Activated CD8-positive, alpha-beta memory T cell treated with anti-CD3 and anti-CD28 coated beads, Interleukin-2, amount 50 U/mL, for 1 hour (primary cell): ENCODE measurements around the gene TMED10.
"Not testable (repeated sequence)": the region's sequence is repeated elsewhere in the genome, so short reads cannot be mapped to it uniquely, and the experiment has no call there.

Experiments
- DNase-seq: peaks from one replicate; pipeline ENCODE4 v3.0.0-alpha.2; 2020; ENCODE audit errors: extremely low read depth

Gene TMED10

DNA sequence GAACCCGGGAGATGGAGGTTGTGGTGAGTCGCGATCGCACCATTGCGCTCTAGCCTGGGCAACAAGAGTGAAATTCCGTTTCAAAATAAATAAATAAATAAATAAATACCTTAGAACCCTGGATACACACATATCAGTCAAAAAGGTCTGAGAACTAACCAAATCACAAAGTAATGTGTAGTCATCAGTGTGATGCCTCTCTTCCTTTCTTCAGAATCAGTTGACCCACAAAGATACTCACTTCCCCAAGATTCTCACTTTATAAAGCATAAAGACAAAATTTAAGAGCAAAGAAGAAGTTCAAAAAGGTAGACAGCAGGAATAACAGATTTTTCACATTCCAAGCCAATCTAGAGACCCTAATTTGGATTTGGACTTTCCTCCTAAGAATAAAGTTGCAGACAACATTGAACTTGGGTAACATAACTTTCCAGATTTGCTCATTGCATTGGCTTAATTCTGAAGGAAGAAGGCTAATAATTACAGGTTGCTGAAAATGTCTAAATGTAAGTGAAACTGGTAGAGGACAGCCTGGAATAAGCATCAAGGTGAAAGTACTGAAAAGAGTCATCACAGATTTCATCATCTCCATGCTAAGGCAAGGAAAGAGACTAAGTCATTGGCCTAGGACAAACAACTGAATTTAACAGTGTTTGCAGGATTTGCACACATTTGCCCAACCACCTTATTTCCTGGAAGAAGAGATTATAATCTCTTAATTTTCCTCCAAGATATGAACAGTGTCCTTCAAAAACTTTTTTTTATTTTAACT is 17.4 kb downstream of the TMED10 start:
- no peak for DNase-seq

DNA sequence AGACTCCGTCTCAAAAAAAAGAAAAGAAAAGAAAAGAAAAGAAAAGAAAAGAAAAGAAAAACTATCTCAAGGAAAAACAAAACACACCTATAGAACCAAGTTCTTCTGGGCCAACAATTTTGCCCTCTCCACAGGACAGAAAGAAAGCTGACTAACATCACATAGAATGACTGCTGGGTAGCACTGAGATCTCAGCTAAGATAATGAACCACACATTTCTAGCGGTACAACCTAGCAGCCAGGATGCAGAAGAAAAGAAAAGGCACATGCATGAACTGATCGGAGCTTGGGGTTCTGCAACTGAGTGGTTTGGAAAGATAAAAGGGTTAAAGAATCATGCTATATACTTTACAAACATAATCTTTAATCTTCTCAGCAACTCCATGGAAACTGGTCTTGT is 19.5 kb downstream of the TMED10 start:
- DNase-seq = no peak

DNA sequence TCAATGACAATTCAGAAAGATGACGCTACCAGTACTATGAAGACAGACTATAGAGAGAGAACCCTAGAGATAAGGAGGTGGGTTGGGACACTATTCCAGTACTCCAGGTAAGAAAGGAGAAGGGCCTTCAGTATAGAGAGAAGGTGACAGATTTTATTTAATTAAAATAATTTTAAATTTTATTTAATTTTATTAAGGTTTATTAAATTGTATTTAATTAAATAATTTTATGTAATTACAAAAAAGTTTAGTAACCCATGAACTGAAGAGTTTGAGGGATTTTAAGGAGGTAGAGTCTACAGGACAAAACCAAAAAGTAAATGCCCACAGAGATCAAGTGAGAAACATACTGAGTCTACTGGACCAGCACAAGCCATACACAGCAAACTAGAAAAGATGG is 20.3 kb downstream of the TMED10 start:
- no peak for DNase-seq

DNA sequence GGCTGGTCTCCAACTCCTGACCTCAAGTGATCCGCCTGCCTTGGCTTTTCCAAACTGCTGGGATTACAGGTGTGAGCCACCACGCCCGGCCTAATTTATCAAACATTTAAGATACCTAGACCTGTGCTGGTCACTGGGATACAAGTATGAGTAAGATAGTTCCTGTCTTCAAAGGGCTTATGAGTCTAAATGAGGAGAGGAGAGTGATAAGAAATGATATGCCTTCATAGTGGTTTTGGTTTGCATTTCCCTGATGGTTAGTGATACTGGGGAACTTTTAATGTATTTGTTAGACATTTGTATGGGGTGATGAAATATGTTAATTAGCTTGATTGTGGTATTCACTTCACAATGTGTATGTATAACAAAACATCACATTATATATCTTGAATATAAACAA is 21.2 kb downstream of the TMED10 start:
- no peak for DNase-seq

DNA sequence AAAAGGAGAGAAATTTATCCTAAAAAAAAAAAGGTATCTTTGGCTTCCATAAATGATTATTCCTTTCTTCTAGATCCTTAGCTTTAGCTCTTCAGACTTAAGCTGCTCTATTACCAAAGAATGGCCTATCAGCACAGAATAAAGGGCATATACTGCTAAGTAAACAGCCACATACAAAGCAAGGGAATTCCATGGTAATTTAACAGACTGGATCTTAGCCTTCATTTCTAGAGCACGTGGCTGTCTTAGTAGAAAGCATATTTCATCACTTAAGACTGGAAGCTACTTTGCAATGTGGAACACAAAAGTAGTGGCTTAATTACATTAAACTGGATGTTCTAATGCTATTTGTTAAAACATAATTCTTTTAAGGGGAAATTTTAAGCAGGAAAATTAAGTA is 23.1 kb downstream of the TMED10 start:
- DNase-seq = no peak

DNA sequence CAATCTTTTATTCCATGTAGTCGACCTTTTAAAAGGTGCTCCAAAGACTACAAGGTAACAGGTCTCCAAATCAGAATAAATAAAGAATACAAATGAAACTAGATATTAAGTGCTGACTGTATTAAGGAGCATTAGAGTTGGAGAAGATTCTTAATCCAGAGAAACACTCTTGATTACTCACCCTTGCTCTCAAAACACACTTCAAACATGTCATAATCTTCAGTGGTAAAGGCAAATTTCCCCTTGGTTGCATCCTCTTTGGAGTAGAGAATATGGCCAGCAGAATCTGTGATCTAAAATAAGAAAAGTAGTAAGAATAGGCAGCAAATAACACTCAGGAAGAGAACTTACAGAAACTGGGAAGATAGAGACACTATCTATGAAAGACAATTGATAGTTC is 24.6 kb downstream of the TMED10 start:
- DNase-seq = no peak

DNA sequence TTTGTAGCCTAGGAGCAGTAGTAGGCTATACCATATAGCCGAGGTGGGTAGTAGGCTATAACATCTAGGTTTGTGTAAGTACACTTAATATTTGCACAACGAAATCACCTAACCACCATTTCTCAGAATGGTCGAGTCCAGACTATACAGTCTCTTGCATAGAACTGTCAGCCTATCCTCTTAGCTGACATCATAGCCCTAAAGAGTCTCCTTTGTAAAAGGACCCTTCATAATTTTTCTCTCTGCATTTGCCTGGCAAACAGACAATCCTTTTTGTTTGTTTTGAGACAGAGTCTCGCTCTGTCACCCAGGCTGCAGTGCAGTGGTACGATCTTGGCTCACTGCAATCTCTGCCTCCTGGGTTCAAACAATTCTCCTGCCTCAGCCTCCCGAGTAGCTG is 25.8 kb downstream of the TMED10 start:
- DNase-seq = not testable (repeated sequence)

DNA sequence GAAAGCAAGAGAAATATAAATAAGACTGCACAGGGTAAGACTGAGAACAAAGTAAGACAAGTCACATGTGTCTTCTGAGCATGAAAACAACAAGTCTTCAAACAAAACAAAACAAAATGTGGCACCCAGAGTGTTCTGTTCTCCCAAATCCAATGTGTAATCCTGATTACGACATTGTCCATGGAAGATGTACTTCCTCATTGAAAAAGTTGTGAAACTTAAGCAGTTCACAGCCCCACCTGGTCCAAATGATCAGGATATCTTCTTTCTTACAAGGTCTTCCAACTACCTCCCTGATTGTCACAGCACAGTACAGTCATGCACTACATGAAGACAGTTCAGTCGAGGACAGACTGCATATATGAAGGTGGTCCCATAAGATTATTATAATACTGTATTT is 26.3 kb downstream of the TMED10 start:
- DNase-seq = no peak

DNA sequence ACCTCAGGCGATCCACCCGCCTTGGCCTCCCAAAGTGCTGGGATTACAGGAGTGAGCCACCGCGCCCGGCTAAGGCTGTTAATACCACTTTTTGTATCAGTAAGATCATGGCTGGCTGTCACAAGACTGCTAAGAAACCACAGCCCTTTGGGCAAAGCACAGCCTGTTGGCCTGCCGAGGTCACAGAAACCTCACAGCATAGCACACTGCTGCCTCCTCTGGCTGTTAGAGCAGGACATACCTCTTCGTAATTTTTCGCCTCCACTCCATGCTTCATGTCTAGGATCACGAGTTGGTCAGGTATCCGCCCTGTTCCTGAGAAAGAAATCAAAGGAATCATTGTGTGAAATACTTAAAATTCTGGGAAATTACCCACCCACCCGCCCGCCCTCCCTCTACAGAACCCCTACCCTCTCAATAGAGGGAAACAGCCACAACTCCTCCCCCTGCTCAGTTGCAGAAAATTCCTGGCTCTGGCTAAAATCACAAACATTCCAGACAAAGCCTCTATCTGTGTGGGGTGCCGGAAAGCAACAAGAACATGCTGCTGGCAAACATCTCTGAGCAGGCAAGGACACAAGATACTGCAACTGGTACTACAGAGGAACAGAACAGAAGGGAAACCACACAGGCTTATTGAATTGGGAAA is 28.9 kb downstream of the TMED10 start:
- DNase-seq = no peak

DNA sequence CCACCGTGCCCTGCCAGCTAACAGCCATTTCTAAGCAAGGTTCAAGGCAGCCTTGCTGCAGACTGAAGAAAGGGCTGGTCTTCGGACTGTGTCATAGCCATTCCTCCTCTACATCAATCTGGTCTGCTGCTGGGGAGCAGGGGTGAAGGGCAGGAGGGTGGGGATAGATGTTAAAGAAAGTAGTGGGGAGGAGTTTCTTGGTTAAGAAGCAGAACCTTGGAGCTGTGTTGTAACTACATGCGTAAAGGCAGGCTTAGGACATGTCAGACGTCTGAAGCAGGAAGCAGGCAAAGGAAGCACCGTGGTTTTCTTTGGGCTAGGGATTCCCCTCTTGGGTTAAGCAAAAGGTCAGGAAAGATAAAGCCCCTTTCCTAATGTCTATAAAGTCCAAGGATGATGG is 31.5 kb downstream of the TMED10 start:
- no peak for DNase-seq

DNA sequence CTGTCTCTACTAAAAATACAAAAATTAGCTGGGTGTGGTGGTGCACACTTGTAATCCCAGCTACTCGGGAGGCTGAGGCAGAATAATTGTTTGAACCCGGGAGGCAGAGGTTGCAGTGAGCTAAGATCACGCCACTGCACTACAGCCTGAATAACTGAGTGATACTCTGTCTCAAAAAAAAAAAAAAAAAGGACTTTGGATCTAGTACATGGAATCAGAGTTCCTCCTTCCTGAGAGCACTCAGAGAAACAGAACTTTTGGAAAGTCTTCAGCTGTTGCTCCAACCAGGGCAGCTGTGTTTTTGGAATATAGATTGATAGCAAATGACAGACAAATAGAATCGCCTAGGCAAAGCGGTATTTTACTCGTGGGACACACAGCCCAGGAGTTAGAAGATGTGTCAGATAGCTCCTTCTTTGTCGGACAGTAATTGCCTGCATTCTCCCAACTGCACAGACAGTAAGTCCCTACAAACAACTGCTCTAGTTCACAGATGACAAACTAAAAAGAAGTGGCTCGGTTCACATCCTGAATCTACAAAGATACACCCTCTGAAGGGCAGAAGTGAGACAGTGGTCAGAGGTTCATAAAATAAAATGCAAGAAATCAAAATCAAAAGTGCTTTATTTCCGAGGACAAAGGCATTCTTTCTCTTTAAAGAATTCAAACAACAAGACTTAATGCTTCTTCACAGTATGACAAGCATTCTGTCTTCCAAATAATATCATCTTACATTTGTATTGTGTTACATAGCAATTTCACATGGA is 32.5 kb downstream of the TMED10 start:
- DNase-seq = no peak

DNA sequence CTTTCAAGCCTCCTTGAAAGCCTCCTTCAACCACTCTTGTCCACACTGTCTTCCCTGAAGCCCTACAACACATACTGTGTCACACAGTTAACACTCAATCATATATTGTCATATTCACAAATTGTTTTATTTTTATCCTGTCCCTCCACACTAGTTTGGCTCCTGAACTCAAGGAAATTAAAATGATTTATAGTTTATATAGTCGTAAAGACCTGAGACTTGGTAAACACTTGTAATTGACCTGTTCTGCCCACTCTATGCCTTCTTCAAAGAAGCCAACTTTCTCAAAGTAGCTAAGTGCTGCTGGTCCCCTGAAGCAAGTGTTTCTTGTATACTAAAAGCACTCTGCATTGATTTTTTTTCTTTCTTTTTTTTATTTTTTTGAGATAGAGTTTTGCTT is 33.9 kb downstream of the TMED10 start:
- no peak for DNase-seq

DNA sequence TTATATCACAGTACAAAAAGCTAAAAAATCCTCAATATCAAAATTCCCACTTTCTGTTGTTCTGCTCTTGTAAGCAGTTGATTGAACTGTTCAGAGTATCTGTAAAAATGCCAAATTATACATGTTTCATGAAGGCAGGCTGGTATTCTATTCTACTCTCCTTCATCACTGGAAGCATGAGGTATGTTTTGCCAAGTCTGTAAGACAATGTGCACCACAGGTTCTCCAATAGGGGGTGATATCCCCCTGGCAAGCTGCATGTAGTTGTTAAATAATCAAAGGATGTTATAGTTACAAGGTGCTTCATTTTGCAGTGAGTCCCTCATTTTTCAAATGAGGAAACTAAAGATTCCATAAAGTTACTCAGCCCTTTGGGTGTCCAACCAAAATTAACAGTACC is 34.4 kb downstream of the TMED10 start:
- DNase-seq = no peak

DNA sequence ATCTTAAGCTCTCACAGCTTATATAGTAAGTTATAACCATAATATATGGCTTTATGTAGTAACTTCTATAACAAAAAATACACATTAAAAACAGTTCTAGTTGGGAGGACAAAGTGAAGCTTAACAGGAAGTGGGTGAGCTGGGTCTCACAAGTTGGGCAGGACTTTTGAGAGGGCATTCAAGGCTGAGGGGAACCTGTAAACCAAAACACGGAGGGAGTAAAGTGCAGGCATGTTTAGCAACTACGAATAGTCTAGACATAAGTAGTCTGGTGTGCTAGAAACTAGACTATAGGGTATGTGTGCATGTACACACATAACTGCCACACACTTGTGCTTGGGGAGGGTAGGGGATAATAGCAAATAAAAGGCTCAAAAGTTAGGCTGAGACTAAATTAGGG is 35.4 kb downstream of the TMED10 start:
- DNase-seq = no peak

DNA sequence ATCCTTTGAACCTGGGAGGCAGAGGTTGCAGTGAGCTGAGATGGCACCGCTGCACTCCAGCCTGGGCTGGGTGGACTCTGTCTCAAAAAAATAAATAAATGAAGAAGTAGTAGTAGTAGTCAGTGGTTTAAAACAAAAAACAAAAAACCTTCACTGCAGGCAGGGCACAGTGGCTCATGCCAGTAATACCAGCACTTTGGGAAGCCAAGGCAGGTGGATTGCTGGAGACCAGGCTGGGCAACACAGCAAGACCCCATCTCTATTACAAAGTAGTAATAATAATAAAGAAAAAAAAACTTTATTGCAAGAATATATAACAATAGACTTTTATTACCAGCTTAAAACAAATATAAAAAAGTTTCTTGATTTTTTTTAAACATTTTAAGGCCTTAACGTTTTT is 35.8 kb downstream of the TMED10 start:
- DNase-seq = no peak

DNA sequence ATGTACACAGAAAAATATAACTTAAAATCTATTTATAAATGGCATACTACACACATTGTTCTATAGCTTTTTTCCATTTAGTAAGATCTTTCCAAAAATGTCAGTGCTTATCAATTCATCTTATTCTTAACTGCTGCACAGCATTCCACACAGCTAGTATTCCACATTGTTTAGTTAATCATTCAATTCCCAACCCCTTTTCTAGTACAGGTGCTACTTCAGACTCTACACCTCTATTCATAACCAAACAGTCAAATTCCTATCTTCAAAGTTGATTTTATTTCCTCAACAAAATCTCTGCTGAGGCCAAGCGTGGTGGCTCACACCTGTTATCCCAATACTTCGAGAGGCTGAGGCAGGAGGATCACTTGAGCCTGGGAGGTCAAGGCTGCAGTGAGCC is 37.2 kb downstream of the TMED10 start:
- DNase-seq = no peak

DNA sequence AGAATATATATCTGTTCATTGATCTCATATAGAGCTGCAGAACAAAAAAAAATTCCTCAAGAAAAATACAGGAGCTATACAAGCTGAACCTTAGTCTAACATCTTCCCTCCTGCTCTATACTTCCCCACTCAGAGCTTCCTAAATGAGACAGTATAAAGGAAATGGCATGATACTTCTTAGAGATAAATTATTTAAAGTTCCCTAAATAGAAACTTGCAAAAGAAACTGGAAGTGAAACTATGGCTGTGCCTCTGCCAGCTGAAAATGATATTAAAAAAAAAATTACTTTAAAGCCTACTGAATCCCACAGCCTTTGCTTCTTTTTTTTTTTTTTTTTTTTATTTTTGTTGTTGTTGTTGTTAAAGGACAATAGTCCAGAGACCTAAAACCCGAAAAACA is 37.9 kb downstream of the TMED10 start:
- no peak for DNase-seq

DNA sequence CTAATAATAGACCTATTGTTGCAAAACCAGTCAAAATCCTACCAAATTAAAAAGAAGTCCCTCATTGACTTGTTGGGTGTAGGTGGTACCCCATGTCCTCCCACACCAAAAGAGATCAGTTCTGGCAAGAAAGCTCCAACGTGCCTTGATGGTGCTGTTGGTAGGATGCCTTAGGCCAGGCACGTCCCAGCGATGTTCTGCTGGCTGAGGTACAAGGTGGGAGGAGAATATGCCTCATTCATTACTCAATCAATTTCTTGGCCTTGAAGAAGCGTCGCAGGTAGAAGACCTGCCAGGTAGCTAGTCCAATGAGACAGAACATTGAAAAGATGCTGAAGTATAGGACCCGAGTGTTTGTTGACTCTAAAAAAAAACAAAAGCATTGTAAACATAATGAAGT is 41.8 kb downstream of the TMED10 start:
- DNase-seq = no peak

DNA sequence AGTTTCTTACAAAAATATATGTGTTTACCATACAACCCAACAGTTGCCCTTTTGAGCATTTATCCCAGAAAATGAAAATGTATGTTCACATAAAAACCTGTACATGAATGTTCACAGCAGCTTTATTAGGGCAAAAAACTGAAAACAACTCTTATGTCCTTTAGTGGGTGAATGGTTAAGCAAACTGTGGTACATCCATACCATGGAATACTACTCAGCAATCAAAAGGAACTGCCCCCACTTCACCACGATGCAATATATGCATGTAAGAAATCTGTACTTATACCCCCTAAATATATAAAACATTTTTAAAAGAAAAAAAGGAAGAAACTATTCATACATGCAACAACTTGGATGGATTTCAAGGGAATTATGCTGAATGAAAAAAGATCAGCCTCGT is 42.8 kb downstream of the TMED10 start:
- DNase-seq = no peak

DNA sequence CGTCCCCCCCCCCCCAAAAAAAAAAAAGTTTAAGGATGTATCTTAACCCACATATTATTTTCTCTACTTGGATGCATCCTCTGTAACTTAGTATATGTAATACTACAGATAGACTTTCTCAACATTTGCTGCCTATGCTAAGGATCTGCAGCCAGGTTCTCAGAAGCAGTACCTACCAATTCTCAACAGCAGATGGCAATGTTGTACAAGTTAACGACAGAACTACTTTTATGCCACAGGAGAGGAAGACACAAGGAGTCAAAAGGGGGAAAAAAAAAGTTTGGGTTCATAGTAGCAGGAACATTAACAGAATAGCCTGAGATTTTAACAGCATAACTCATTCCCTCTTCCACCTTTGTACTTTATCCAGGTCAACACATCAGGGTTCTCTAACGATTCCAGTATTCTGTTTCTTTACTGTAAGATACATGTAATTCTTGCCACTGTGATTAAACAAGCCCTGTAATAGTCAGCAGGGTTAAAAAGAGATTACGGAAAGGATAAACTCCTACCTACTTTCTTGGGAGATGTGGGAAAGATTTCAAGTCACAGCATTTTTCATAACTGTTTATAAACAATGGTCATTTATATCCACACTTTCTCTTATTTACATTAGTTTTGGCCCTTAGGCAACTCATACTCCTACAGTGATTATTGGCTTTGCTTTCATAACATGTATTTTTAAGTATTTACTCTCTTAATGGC is 43.9 kb downstream of the TMED10 start:
- DNase-seq = peak; percentile 28

DNA sequence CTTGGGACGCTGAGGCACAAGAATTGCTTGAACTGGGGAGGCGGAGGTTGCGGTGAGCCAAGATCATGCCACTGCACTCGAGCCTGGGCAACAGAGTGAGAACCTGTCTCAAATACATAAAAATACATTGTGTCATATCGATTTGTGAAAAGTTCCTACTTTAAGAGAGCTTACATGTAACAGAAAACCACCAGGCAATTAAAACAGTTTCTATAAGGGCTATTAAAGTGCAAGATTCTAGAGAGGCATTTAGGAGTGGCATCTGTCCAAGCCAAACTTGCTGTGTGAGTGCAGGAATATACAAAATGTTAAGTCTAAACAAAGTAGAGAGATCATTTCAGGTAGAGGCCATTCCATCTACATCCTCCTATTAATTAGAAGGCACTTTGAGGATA is 47.8 kb downstream of the TMED10 start:
- no peak for DNase-seq

DNA sequence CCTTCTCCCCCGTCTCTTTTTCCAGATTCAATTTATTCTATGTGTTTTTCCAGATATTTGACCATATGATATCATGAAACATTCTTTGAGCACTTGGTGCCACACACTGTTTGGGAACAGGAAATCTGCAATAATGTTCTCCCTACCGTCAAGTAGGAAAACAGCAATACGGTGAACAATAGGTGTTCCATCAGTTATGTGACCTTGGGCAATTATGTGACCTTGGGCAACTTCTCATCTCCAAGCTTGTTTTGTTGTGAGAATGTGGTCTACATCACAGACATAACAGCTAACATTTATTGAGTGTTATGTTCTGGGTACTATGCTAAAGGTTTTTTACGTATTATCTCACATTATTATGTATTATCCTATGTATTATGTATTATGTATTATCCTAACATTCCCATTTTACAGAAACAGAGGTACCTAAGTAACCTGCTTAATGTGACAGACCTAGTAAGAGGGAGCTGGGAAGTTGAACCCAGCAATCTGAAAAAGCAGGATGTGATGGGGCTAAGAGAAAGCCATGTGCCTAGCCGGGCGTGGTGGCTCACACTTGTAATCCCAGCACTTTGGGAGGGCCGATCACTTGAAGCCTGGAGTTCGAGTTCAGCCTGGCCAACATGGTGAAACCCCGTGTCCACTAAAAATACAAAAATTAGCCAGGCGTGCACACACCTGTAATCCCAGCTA is 48.4 kb downstream of the TMED10 start:
- DNase-seq = no peak
